A673 (cell line): Measurements from ENCODE around the gene ELP5.

Experiments
- EZH2 ChIP-seq: fragments of 200-600 bp; sonication (generic); IDR thresholded peaks from 2 replicates; pipeline ENCODE4 v1.6.1; 2017; ENCODE audit warnings: borderline replicate concordance, low read depth, mild to moderate bottlenecking, mixed read lengths, antibody characterized with exemption, low read length; ENCODE audit not compliant: poor library complexity, severe bottlenecking
- TF ChIP-seq, protein P1 (sequence below): fragments of 300-800, 200-600 bp; sonication (generic); conservative IDR thresholded peaks from 2 replicates; pipeline ENCODE4 v1.5.1; 2017; ENCODE audit warnings: low read depth, mild to moderate bottlenecking, antibody characterized with exemption, low read length, moderate library complexity, mixed read lengths

DNA sequence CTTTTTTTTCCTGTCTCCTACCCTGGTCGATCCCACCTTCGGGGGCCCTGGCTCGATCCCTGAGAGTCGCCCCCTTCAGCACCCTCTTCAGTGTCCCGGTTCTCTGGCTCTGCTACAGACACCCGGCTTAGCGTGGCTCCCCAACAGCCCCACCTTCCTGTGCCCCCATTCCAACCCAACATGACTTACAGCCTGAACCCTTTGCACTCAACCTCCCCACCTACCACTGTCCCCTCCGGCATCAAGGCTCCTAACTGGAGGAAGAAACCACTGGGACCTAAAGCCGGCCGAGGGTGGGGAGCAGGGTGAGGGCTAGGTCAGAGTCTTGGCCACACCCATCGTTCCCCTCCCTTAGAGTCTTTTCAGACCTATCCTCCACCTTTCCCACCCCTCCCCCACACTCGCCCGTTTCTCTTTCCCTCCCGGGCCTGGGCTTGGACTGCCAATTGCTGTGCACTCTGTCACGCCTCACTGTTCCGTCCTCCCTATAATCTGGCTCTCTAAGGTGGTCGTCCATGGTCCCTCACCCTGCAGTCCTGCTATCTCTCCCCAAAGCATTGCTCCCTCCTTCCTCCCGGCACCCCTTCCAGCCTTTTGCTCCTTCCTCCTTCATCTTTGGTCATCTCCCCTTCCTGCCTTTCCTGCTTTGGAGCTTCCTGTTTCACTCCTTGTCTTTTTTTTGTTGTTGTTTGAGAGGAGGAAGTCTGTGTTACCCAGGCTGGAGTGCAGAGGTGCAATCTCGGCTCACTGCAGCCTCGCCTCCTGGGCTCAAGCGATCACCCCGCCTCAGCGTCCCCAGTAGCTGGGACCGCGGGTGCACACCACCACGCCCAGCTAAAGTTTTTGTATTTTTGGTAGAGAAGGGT, 11.2 kb downstream of the ELP5 start:
- no peak for TF ChIP-seq EZH2
- TF ChIP-seq, protein P1, sequence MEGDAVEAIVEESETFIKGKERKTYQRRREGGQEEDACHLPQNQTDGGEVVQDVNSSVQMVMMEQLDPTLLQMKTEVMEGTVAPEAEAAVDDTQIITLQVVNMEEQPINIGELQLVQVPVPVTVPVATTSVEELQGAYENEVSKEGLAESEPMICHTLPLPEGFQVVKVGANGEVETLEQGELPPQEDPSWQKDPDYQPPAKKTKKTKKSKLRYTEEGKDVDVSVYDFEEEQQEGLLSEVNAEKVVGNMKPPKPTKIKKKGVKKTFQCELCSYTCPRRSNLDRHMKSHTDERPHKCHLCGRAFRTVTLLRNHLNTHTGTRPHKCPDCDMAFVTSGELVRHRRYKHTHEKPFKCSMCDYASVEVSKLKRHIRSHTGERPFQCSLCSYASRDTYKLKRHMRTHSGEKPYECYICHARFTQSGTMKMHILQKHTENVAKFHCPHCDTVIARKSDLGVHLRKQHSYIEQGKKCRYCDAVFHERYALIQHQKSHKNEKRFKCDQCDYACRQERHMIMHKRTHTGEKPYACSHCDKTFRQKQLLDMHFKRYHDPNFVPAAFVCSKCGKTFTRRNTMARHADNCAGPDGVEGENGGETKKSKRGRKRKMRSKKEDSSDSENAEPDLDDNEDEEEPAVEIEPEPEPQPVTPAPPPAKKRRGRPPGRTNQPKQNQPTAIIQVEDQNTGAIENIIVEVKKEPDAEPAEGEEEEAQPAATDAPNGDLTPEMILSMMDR = no peak
